NCI-H2029 treated with DMSO at 0.1 percent for 48 hours (cell line): ENCODE results near the gene SSH2.
A peak's percentile ranks its signal among the peaks of the same experiment; 100 is the strongest.

Source experiments
- DNase-seq: peaks from one replicate; lab custom pipeline; 2025; lab: John Stamatoyannopoulos, UW

Gene SSH2

DNA sequence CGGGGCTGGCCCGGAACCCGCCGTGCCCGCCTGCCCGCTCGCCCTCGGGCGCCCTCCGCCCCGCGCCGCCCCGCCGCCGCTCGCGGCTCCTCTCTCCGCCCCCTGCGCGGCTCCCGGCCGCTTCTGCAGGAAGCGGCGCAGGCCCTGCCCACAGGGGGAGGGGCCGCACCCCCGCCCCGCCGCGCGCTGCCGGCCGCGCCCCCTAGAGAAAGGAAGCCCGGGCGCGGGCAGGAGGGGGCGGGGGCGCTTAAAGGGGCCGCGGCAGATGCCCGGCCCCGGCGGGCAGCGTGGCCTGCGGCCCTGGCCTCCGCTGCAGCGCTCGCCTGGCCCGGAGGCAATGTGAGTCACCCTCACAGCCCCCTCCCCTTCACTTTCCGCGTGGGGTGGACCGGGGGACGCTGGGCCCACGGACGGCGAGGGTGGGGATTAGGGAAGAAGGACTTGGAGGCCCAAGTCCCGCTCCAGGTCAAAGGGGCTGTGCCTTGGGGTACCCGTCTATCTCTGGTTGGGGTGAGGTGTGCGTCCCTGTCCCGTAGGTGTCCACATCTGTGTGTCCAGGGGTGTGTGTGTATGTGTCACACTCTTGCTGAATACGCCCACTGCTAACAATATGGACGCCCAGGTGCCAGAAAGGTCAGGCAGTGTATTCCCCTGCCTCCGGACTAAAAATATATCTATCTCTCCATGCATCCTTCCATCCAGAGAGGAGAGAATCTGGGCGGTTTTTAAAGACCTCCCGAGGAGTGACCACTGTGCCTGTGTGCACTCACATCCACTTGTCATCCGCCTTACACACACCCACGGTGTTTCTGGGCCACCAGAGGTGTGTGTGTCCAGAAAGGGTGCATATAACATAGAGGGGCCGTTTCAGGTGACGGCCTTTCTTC lies 340.3 kb downstream of the SSH2 start, which contains the start of gene GIT1:
Gene GIT1, minus strand, starts transcription at position 125 of the 887 bp plus-strand sequence. CDS start 270 bp downstream, outside the sequence.
- peak; percentile 23 for DNase-seq

DNA sequence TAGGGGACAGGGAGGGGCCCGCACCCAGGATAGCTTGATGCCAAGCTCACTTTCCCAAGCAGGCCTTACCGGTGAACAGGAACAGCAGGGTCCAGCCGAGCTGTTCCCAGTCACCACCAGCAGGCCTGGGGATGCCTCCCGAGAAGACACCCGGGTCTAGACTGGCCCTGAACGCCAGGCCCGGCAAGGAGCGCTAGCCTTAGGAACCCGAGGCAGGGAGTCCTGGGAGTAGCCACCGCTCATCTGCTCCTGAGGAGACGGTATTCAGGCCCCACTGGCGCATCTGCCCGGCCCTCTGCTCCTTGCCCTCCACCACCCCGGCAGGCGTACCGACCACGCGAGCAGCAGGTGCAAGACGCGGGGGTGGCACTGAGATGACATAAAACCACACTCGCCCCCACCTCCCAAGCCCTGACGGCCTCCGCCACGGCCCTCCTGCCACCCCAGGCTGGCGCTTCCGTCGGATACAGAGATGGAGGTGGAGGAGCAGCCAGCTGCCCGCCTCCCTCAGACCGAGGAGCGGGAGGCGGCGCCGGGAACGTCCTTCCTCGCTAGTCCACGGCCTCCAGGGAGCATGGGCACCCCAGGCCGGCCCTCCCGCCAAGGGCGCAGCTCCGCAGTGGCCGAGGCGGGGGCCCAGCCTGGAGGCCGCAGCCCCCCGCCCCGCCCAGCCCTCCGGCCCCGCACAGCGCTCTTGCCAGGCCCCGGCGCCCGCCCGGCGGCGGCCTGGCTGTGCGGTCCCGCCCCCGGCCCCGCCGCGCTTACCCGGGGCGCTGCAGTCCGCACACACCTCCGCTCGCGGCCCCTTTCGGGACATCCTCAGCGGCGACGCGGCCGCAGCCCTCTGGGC lies 341.2 kb downstream of the SSH2 start:
- DNase-seq = no peak

DNA sequence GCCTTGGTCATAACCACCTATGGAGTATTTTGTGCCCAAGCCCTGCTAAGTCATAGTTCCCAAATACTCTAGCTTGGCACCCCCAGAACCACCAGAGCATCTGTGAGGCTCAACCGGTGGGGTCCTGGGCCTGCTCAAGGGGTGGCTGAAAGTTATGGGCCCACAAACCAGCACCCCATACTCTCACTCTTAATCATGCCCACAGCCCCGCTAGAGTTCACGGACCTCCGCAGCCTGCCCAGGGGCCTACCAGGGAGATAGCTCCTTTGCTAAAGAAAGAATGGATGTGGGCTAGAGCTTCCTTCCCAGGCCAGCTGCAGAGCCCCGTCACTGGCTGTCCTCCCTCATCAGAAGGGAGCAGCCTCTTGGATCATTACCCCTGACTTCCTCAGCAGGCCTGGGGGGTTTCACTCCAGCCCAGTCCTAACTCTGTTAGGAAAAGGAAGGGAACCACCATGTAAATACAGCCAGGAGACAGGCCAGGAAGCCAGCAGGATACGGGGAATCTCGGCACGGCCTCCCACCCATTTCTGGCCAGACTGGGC lies 341.9 kb downstream of the SSH2 start:
- DNase-seq = no peak

DNA sequence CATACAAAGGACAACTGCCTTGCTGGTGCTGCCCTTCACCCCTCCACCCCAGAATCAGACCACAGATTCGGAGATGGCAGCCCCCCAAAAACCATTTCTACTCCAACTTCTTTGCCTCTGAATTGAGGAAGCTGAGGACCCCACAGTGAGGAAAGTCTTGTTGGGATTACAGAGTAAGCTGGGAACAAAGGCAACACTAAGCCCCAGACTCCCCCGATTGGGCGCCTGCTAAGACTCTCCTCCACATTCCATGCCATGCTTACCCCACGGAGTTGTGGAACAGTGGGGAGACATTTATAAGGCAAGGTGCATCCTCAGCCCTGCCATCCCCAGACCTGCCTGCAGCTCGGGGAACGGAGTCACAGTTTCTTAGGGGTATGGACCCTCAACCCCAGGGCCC lies 342.4 kb downstream of the SSH2 start:
- DNase-seq = no peak

DNA sequence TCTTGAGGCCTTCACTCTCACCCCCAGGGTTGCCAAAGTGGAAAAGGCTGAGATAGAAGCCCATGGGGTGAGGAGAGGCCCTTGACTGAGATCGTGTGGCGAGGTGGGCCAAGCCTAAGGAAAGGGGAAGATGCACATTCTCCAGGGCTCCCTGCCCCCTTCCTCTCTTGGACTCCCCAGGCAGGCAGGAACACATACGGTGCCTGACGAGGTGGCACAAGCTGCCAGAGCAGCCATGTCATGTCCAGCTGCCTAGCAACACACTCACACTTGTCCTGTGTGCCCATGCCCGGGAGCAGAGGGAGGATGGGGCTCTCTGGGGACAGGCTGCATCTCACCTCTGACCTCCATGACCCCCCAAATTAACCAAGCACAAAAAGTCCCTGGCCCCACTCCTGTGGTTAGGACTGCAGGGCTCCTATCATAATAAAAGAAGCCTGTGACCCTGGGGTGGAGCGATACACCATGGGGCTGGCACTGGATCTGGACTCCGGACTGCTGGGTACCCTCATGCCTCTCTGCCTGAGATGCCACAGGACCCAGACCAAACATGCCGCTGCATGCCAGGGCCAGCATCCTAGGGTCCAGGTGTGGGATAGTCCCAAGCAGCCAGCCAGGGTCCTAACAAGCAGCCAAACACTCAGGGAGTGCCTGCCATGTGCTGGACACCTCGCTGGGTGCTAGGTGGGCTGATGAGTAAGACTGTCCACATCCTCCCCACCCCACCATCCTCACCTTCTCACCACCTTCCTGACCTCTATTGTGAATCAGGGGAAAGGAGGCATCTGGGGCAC lies 343.2 kb downstream of the SSH2 start:
- DNase-seq = no peak

DNA sequence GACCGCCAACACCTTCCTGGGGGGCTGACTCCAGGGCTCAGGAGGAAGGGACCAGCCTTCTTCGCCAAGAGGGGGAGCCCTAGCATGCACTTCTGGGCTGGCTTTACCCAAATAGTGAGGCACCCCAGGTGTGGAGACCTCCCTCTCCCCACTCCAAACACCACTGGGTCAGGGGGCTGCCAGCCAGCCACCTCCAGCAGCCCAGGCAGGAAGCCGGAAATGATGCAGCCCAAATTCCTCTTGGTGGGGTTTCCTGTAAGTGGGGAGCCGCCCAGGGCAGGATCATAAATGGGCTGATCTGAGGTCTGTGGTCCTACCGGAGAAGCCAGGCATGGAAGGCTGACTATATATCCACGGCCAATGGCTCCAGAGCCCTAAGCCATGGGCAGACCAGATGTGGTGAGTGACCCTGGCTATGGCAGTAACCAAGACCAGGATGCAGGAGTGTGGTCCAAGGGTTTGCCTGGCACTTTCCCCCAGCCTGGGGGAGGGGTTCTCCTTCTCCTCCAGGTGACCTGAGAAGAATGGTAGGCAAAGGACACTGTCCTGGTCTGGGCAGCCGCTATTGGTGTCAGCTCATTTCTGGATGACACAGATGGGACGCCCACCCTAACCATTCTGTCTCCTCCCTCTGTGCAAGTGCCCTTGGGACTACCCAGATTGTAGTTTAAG lies 344.8 kb downstream of the SSH2 start:
- no peak for DNase-seq

DNA sequence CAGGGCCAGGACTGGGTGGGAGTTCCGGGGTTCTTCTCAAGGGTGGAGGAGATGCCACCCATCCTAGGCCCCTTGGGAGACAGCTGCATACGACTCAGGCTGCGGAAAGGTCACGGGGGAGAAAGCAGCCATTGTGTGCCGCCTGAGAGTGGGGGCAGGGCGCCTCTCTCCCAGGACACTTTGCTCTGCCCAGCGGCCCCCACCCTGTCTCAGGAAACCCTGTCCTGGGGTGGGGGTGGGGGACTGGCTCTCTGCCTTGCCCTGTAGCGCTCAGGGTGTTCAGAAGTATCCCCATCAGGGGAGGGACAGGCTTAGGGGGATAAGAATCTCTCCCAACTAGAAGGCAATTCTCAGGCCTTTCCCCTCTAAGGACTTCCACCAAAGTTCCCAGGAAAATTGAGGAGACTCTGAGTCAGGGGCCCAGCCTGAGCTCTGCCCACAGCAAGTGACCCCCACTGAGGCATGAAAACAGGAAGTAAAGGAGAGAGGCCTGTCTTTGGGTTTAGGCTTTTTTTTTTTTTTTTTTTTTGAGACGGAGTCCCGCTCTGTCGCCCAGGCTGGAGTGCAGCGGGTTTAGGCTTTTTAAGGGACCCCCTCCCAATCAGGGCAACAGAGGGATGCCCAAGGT lies 345.5 kb downstream of the SSH2 start:
- DNase-seq = no peak

DNA sequence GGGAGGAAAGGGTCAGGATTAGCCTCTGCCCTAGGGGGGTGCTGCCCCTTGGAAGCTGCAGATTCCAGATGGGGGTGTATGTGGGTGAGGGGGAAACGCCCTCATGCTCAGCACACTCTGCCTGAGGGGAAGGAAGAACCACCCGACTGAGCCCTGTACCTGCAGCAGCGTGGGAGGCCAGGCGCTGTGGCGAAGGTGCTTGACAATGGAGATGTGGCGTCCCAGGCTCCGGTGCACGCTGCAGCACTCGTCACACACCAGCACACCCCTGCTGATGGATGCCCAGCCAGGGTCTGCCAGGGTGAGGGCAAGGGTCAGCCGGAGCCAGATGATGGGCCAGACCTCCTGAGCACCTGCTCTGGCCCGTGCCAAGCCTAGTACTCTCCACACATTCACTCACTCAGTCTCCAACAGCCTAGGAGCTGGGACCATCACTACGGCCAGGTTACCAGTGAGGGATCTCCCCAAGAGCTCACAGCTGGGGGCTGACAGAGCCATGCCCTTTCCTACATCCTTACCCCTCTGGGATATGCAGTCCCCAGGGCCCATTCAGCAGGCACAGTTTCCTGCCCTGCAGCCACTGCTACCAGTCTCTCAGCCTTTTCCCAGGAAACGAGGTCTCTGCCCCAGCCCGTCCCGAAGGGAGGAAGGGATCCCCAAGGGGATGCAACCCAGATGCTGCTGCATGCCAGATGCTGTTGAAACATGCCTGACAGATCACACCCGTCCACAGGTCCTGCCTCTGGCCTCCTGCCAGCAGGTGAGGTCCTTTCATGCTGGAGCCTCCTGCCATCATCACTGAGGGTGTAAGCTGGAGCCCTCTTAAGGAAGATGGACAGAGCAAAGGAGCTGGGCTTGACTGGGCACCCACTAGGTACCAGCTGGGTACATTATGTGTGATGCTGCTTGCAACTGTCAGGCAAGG lies 346.4 kb downstream of the SSH2 start:
- DNase-seq = no peak

DNA sequence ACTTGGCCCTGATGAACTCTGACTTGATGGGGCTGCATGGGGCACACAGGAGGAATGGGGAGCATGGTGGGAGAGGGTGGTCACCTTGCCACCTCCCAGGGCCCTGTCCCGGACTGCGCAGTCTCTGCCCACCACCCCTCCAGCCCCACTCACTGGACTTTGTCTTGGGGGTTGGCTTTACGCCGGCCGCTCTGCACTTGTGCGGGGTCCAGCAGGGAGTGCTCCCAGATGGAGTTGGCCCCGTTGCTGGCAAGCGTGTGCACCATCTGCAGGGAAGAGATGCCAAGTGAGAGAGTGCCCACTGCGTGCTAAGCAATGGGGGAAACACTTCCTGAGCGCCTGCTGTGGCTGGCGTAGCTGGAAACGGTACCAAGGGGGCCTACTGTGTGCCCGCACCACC lies 347.3 kb downstream of the SSH2 start:
- DNase-seq = no peak

DNA sequence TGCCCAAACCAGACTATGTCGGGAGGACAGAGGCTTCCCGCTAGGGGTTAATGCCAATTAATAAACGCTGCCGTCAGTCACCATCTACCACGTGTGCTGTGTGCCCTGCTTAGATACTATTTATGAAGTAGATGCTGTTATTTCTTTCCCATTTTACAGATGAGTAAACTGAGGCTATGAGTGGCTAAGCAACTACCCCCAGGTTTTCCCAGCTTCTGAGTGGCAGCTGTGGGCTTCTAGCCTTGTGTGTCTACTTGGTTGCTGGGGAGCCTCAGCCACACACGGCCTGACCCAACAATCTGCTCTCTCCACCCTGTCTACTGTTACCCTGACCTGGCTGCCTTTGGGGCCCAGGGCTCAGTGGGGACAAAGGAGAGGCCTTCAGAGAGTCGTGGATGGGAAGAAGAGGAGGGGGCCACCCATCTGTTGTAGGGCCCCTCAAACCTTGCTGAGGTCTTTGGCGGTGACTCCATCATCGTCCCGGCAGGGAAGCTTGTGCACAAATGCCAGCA lies 347.7 kb downstream of the SSH2 start:
- no peak for DNase-seq

DNA sequence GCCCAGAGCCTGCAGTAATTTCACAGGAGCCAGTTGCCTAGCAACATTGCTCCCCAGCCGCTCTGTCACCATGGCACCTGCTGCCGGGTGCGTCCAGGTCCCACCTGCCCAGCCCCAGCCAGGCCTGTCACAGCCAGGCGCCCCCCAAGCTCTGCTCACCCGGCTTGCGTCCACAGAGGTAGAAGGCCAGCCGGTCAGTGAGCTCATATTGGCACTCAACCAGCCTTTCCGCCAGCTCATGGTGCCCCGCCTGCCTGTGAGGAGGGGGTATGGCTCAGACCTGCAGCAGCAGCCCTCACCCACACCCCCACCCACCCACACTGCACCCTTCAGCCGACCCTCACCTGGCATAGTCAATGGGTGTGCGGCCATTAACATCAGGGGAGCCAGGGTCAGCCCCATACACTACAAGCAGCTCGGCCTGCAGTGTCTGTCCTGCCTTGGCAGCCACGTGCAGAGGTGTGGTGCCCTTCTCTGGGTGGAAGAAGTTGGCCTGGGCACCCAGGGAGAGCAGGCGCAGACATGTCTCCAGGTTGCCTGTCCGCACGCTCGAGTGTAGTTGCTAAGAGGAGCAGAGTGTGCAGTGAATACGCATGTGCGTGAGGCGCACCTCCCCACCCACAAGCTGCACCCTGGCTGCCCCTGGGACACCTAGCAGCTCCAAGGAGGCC lies 348.3 kb downstream of the SSH2 start:
- no peak for DNase-seq

DNA sequence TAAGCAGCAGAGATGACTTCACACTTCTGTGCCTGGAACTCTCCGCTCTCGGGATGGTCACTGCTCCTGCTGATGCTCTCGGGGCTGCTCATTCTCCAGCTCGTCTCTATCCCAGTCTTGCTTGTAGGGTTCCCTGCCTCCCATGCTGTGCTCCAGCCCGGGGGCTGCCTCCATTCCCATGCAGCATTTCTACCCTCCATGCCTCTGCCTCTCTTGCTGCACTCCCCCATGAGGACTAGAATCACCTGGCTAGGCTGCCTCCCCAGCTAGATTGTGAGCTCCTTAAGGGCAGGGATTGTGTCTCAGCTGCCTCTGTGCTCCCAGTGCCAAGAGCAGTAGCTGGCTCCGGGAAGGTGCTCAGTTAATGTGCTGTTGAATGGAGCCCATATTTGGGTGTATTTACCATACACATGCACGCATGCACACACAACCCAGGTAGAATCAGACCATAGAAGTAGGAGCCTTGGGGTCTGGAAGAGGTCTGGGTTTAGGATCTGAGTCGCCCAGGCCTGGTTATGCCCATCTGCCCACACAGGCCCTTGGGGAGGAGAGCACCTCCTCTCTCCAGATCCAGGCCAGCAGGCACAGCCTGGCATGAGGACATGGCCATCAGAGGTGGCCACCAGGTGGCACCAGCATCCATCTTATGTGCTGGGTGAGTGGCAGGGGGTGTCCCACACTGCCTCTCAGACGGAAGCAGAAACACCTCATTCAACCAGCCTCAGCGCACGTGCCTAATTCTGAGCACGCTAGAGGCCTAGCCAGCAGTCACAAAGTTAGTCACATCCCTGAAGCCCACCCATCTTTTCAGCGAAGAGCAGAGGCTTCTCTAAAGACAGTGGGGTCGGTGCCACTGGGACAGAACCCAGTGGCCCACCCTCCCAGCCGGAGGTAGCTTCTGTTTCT lies 349.9 kb downstream of the SSH2 start:
- peak; percentile 37 for DNase-seq

DNA sequence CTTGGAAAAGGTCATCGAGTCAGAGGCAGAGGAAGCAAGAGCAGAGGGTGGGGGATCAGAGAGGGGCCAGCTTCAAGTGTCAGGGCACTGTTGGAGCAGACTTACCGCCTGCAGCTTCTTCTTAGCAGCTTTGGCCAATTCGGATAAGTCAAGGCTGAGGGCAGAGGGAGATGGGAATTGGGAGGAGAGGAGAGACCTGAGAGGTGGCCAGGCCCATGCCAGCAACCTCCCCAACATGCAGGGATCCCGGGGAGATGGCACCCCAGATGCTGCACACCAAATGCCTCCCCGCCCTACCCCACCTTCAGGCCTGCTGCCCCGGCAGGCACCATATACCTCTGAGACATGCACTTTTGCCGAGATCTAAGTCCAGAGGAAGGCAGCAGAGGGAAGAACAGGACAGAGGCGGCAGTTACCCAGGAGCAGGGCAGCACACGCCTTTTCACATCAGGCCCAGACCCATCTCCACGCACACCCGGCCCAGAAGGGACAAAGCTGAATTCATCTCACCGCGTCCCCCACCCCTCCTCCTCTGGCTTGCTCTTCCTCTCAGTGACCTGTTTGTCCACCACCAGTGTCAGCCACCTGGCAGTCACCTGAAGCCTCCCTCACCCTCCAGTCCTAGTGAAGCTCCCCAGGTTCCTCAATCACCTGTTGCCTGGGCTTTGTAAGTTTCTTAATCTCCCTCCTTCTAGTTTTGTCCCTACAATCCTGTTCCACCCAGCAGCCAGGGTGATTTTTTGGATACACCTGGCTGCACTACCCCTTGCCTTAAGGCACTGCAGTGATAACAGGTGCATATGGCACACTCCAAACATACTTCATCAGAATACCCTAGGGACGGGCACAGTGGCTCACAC lies 351.2 kb downstream of the SSH2 start:
- no peak for DNase-seq

DNA sequence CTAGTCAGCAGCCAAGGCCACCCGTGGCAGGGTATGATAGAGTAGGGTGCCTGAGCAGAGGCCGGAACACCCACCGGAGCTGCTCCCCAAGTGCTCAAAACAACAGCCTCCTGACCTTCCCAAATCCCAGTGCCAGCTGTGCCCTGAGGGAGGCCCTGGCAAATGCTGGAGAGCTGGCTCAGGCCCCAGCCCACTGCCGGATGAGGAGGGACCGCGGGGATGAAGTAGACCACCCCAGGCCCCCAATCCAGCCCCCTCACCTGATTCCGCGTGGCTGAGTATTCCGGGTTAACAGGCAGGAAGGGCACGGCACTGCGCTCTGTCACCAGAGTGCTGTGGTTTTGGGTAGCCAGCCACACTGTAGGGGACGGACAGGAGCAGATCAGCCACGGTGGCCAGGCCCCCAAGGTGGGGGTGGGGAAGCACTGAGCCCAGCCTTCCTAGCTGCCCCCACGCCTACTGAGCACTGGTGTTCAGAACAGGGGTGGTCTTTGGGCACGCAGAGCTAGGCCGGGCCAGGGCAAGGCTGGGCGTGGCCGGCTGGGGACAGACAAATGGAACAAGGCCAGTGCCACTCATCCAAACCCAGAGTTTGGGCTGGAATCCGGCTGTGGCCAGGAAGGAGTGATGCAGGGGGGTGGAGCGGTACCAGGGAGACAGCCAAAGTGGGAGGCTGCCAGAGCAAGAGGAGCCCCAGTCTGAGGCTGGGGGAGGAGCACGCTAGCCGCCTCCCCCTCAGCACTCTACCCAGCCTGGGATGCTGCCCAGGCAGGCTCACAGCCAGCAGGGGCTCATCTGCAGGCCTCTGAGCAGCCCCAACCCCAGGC lies 352.4 kb downstream of the SSH2 start:
- DNase-seq = no peak

DNA sequence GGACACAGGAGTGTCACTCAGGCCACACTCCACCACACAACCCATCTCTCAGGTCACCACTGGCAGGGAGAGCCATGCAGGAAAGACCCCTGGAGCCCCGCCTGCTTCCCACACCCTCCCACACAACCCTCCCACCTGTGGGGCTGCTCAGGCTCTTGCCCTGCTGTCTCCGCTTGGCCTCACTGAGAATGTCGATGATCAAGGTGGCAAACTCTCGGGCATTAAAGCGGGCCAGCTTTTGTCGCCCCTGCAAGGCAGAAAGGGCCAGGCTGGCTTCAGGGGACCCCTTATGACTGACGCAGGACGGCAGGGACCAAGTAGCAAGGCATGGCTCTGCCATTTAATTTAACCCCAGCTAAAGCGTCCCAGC lies 353.0 kb downstream of the SSH2 start:
- no peak for DNase-seq
